OCI-LY3 (cell line): Measurements from ENCODE around the gene EMILIN1.

ENCODE experiments used
- EZH2phosphoT487 ChIP-seq: fragments of 200-600 bp; shearing (Covaris generic); IDR thresholded peaks from 2 replicates; pipeline ENCODE4 v1.6.1; 2018; ENCODE audit warnings: antibody characterized with exemption, mixed run types, low read depth
- TF ChIP-seq, protein P1 (sequence below): fragments of 200-600, 300-600 bp; sonication (generic); IDR thresholded peaks from 2 replicates; pipeline ENCODE4 v1.5.1; 2014; ENCODE audit warnings: antibody characterized with exemption, low read length, low read depth

DNA sequence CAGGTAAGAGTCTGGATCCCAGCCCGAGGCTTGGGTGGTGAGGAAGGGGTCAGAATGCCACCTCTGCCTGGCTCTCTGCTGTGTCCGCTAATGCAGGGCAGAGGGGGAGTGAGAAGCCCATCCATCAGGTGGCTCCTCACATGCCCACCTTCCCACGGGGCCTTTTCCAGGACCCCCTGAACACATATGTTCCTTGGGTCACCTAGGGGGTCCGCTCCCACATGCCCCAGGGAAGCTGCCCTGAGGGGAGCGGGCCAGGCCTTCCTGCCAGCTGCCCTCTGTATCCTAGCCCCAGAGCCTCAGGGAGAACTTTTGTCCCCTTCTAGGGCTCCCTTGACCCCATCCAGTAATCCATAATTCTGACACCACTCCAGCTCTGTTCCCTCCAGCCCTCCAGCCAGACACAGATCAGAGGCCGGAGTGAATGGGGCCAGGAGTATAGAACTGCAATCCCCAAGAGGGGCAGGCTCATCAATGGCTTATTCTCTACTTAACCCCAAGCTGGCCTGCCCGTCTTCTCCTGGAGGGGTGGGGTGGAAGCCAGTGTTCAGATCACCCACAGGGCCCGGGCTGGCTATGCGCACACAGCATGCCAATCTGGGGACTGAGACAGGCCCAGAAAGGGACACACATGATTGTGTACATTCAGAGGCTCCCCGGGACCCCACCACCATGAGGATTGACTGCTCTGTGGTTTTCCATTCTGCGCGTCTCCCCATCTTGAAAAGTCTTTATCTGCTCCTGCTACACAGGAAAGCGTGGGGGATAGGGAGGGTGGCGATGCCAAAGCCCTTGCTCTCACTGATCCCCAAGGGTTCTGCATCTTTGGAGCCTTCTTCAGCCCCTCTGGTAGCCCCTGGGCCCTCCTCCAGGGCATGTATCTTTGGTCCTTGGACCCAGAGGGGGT is 1.1 kb downstream of the EMILIN1 start:
- TF ChIP-seq, protein P1, sequence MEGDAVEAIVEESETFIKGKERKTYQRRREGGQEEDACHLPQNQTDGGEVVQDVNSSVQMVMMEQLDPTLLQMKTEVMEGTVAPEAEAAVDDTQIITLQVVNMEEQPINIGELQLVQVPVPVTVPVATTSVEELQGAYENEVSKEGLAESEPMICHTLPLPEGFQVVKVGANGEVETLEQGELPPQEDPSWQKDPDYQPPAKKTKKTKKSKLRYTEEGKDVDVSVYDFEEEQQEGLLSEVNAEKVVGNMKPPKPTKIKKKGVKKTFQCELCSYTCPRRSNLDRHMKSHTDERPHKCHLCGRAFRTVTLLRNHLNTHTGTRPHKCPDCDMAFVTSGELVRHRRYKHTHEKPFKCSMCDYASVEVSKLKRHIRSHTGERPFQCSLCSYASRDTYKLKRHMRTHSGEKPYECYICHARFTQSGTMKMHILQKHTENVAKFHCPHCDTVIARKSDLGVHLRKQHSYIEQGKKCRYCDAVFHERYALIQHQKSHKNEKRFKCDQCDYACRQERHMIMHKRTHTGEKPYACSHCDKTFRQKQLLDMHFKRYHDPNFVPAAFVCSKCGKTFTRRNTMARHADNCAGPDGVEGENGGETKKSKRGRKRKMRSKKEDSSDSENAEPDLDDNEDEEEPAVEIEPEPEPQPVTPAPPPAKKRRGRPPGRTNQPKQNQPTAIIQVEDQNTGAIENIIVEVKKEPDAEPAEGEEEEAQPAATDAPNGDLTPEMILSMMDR = no peak
- TF ChIP-seq EZH2phosphoT487 = no peak
